HCT116 (cell line): Measurements from ENCODE around the gene SLC25A13. TPM values are rescaled to one million over a fixed set of nuclear protein-coding genes. Genes with fewer than 3 reads are reported as not detected.

Experiments
- ATAC-seq: fragments of 200-7000 bp; cut with Tn5 transposase; 2 replicates; pipeline ENCODE4 v1.9.1; 2020; ENCODE audit warnings: mild to moderate bottlenecking, moderate library complexity
- BruUV-seq: library from RNA; stranded (reverse); fragments of 400-500 nt; replicated peaks from 2 replicates; lab custom pipeline; 2021; lab: Mats Ljungman, UMichigan
- CTCF ChIA-PET: fragments of 300-600 bp; sonication (Branson Sonifier 250); formaldehyde crosslinking; loops from one replicate; lab custom pipeline; 2021; ENCODE audit warnings: antibody characterized with exemption; lab: Charles Lee
- POLR2A ChIA-PET: fragments of 300-600, 350-600 bp; sonication (Branson Sonifier 250); formaldehyde crosslinking; loops from one replicate; lab custom pipeline; 2021; ENCODE audit warnings: antibody characterized with exemption; lab: Charles Lee
- RAD21 ChIA-PET, 2 experiments: fragments of 300-600 bp; sonication (Branson Sonifier 250); formaldehyde crosslinking; loops; one replicate each; lab custom pipeline; 2023; ENCODE audit warnings: low total read pairs in 2 of 2; ENCODE audit not compliant: uncharacterized antibody in 2 of 2, unreplicated experiment in 2 of 2, low non-redundant PET in 1 of 2; lab: Charles Lee
- DNase-seq: peaks from one replicate; pipeline ENCODE4 v3.0.0-alpha.2; 2010; ENCODE audit warnings: low read depth, low spot score
- H2AFZ ChIP-seq: fragments of 200-600 bp; shearing (Covaris generic), sonication (generic); 2 replicates; pipeline ENCODE4 v1.6.1; 2017; ENCODE audit warnings: low read depth, mixed run types, mixed read lengths, antibody characterized with exemption, low read length; ENCODE audit not compliant: poor library complexity, severe bottlenecking
- H3K27ac ChIP-seq: 2 replicates; pipeline ENCODE4 v1.5.1; 2012; ENCODE audit warnings: low read depth, low read length
- H3K27me3 ChIP-seq: fragments of 200-600 bp; sonication (generic); 2 replicates; pipeline ENCODE4 v1.6.1; 2016; ENCODE audit warnings: mixed run types, low read length, mixed read lengths; ENCODE audit not compliant: insufficient read depth
- H3K36me3 ChIP-seq, 2 experiments: fragments of 200-500 bp in 1 of 2; fragments of 200-600 bp in 1 of 2; sonication (Bioruptor generic) in 1 of 2; sonication (generic) in 1 of 2; 2 replicates each; pipeline versions ENCODE4 v1.5.1 to v1.6.1; 2014 to 2016; ENCODE audit warnings: low read length in 2 of 2, inconsistent platforms in 1 of 2, mixed read lengths in 1 of 2, mixed run types in 1 of 2; ENCODE audit not compliant: insufficient read depth in 2 of 2, control insufficient read depth in 1 of 2
- H3K4me1 ChIP-seq, 2 experiments: fragments of 200-600 bp in 1 of 2; sonication (generic) in 1 of 2; 2 replicates each; pipeline versions ENCODE4 v1.5.1 to v1.6.1; 2012 to 2017; ENCODE audit warnings: low read length in 2 of 2, inconsistent platforms in 1 of 2, mild to moderate bottlenecking in 1 of 2, mixed read lengths in 1 of 2, mixed run types in 1 of 2, moderate library complexity in 1 of 2; ENCODE audit not compliant: insufficient read depth in 2 of 2, control insufficient read depth in 1 of 2
- H3K4me2 ChIP-seq: fragments of 200-600 bp; sonication (generic); 2 replicates; pipeline ENCODE4 v1.6.1; 2017; ENCODE audit warnings: mixed run types, low read length, mixed read lengths
- H3K4me3 ChIP-seq, 2 experiments: fragments of 200-600 bp in 1 of 2; sonication (generic) in 1 of 2; replicated peaks in 1 of 2; 2 replicates each; pipeline ENCODE4 v1.5.1; 2011 to 2016; ENCODE audit warnings: low read length in 2 of 2, control low read depth in 1 of 2, low read depth in 1 of 2, mild to moderate bottlenecking in 1 of 2, mixed read lengths in 1 of 2, mixed run types in 1 of 2
- H3K79me2 ChIP-seq: fragments of 200-600 bp; sonication (generic); 2 replicates; pipeline ENCODE4 v1.6.1; 2017; ENCODE audit warnings: mild to moderate bottlenecking, mixed run types, low read length, moderate library complexity, mixed read lengths; ENCODE audit not compliant: insufficient read depth
- H3K9ac ChIP-seq: fragments of 200-600 bp; sonication (generic); 2 replicates; pipeline ENCODE4 v1.6.1; 2016; ENCODE audit warnings: low read length, mixed read lengths
- H3K9me2 ChIP-seq: fragments of 200-600 bp; sonication (generic), shearing (Covaris generic); 2 replicates; pipeline ENCODE4 v1.6.1; 2017; ENCODE audit warnings: mixed run types, mild to moderate bottlenecking, moderate library complexity; ENCODE audit not compliant: insufficient read depth
- H3K9me3 ChIP-seq, 2 experiments: fragments of 200-500 bp in 1 of 2; fragments of 200-600 bp in 1 of 2; sonication (Bioruptor generic) in 1 of 2; sonication (generic) in 1 of 2; 2 replicates each; pipeline ENCODE4 v1.6.1; 2014 to 2017; ENCODE audit warnings: low read length in 2 of 2, mixed read lengths in 2 of 2, inconsistent platforms in 1 of 2, low read depth in 1 of 2, mild to moderate bottlenecking in 1 of 2, mixed run types in 1 of 2, moderate library complexity in 1 of 2; ENCODE audit not compliant: control insufficient read depth in 1 of 2, insufficient read depth in 1 of 2
- H4K20me1 ChIP-seq: fragments of 200-600 bp; sonication (generic), shearing (Covaris generic); 2 replicates; pipeline ENCODE4 v1.6.1; 2017; ENCODE audit warnings: mixed run types, mild to moderate bottlenecking, moderate library complexity; ENCODE audit not compliant: insufficient read depth
- ATF3 ChIP-seq: IDR thresholded peaks from 2 replicates; pipeline ENCODE4 v1.6.1; 2012
- CEBPB ChIP-seq: IDR thresholded peaks from 2 replicates; pipeline ENCODE4 v1.6.1; 2012; ENCODE audit warnings: low read depth
- EGR1 ChIP-seq: IDR thresholded peaks from 2 replicates; pipeline ENCODE4 v1.6.1; 2012; ENCODE audit warnings: low read depth
- JUND ChIP-seq: IDR thresholded peaks from 2 replicates; pipeline ENCODE4 v1.6.1; 2012
- RAD21 ChIP-seq: IDR thresholded peaks from 2 replicates; pipeline ENCODE4 v1.6.1; 2012; ENCODE audit warnings: low read depth, mild to moderate bottlenecking
- SP1 ChIP-seq: IDR thresholded peaks from 2 replicates; pipeline ENCODE4 v1.6.1; 2012; ENCODE audit warnings: low read depth
- intact Hi-C: fragments of 100-400 bp; cut with micrococcal nuclease; formaldehyde crosslinking; loops from 2 replicates; pipeline ENCODE4 v1.10.0; 2022
- total RNA-seq: library from RNA; stranded (reverse); gene quantifications from one replicate; pipeline ENCODE4 v1.2.1, GENCODE V29; 2021; ENCODE audit not compliant: unreplicated experiment

Gene SLC25A13
- total RNA-seq, 1 experiment from 2014 or later: 19.3 TPM

- H3K9me2 ChIP-seq: no peaks in the 10 kb centered on the region
- CTCF ChIA-PET: no interaction called here
- H3K9ac ChIP-seq: no peak overlapping the region
- no peak overlapping the region for H3K27ac ChIP-seq
- TF ChIP-seq JUND (peak; percentile 52), SP1 (peak; percentile 21; the same call in 1 of the 2 replicates), EGR1 (peak; percentile 72), ATF3 (no peak)
- TF ChIP-seq, all 23 proteins: peak for 3
- Histone ChIP-seq H3K36me3 (0 out of 4 replicates have a peak, but pooled peaks cover 0 to 3% of the 10 kb centered on the region in 2 experiments), H3K79me2 (peaks cover 11% of the 10 kb centered on the region; the same call in 1 of the 2 replicates), H3K4me1 (peaks cover 3 to 22% of the 10 kb centered on the region in 2 experiments; a peak in 3 of 4 replicates), H3K4me2 (peak overlapping the region; percentile 34), H4K20me1 (0 out of 2 replicates have a peak, but pooled peaks cover 5% of the 10 kb centered on the region), H3K9me3 (no peaks in the 10 kb centered on the region), H3K4me3 (no peak overlapping the region), H2AFZ (no peak overlapping the region), H3K27me3 (no peaks in the 10 kb centered on the region)
- intact Hi-C loops: no loop called here
- ATAC-seq: peak; percentile 34; the same call in 1 of the 2 replicates
- POLR2A ChIA-PET: no interaction called here
- RAD21 ChIA-PET: no interaction called here
- BruUV-seq: no TSS peak
- DNase-seq: peak; percentile 18
Observed at GRCh38 chr7:96236198-96237039, 85.5 kb downstream of the SLC25A13 start.

GRCh38 chr7:96235281-96235680, 86.6 kb downstream of the SLC25A13 start:
- H2AFZ ChIP-seq: no peak overlapping the region
- H3K79me2 ChIP-seq: peaks cover 11% of the 10 kb centered on the region; the same call in 1 of the 2 replicates
- intact Hi-C loops: no loop called here
- 0 out of 4 replicates have a peak, but pooled peaks cover 0 to 3% of the 10 kb centered on the region in 2 experiments for H3K36me3 ChIP-seq
- H3K27me3 ChIP-seq: no peaks in the 10 kb centered on the region
- TF ChIP-seq CEBPB (no peak), RAD21 (no peak)
- RAD21 ChIA-PET: no interaction called here
- no TSS peak for BruUV-seq
- no peaks in the 10 kb centered on the region for H3K9me3 ChIP-seq
- DNase-seq (no peak), ATAC-seq (no peak)
- CTCF ChIA-PET: no interaction called here
- no peak overlapping the region for H3K4me2 ChIP-seq
- POLR2A ChIA-PET: no interaction called here
- H3K27ac ChIP-seq: no peak overlapping the region
- no peaks in the 10 kb centered on the region for H3K9me2 ChIP-seq
- peaks cover 3 to 22% of the 10 kb centered on the region in 2 experiments; a peak in 3 of 4 replicates for H3K4me1 ChIP-seq
- no peak overlapping the region for H3K9ac ChIP-seq
- H3K4me3 ChIP-seq: no peak overlapping the region
- 0 out of 2 replicates have a peak, but pooled peaks cover 5% of the 10 kb centered on the region for H4K20me1 ChIP-seq
